HFFc6 (cell line): ENCODE measurements around the gene MRGPRD. TPM values are rescaled to one million over a fixed set of nuclear protein-coding genes. Genes with fewer than 3 reads are reported as not detected.

Source experiments
- DNase-seq: peaks from one replicate; pipeline ENCODE4 v3.0.0-alpha.2; 2018
- H3K27ac Mint-ChIP-seq: 2 replicates; pipeline ENCODE4 v1.8.0; 2020; ENCODE audit warnings: mild to moderate bottlenecking, mixed read lengths
- H3K27me3 Mint-ChIP-seq: 2 replicates; pipeline ENCODE4 v1.8.0; 2021; ENCODE audit warnings: mild to moderate bottlenecking, moderate library complexity, mixed read lengths; ENCODE audit not compliant: insufficient read depth
- H3K36me3 Mint-ChIP-seq: 2 replicates; pipeline ENCODE4 v1.8.0; 2021; ENCODE audit warnings: low read depth, mixed read lengths
- H3K4me1 Mint-ChIP-seq: 2 replicates; pipeline ENCODE4 v1.8.0; 2020; ENCODE audit warnings: low read depth, mixed read lengths
- H3K4me3 Mint-ChIP-seq: 2 replicates; pipeline ENCODE4 v1.8.0; 2020; ENCODE audit warnings: mild to moderate bottlenecking, moderate library complexity, mixed read lengths
- H3K9me3 Mint-ChIP-seq: 2 replicates; pipeline ENCODE4 v1.8.0; 2020; ENCODE audit warnings: mild to moderate bottlenecking, mixed read lengths
- total RNA-seq, 6 experiments: library from RNA; stranded (reverse); fragmentation: NEBNext Ultra II Directional; extraction: Animal tissue kit (Norgen Biotek cat#: 25700); gene quantifications; 2 replicates in 1 of 6; 3 replicates in 5 of 6; pipeline ENCODE4 v1.2.3, GENCODE V29; 2021
- TF ChIP-seq, protein P1 (sequence below): fragments of 200-600 bp; sonication (generic); IDR thresholded peaks from 2 replicates; pipeline ENCODE4 v1.5.0; 2021; ENCODE audit warnings: antibody characterized with exemption, mild to moderate bottlenecking

MRGPRD gene
- total RNA-seq, 6 experiments from 2014 or later: not detected

DNA sequence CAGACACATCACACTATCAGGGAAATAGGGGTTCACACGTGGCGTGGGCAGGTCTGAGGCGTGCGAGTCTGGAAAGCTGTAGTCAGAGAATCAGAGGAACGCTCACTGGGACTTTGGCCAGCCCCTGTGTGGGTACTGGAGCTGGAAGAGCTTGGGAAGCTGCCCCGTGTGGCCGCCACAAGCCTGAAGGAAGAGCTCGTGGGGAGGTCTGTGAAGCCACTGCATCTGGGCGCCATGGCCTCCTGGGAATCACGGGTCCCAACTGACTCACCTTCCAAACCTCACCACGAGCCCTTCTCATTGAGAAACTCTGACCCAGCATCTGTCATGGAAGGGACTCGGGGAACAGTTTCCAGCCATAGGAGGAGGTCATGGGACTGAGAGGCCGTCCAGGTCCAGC, 38.1 kb upstream of the MRGPRD start:
- Mint-ChIP-seq H3K27ac (peak overlapping the region; percentile 87), H3K4me1 (peaks cover 23% of the 10 kb centered on the region), H3K36me3 (no peaks in the 10 kb centered on the region), H3K4me3 (peak overlapping the region; percentile 8; the same call in 1 of the 2 replicates), H3K27me3 (peaks cover 3% of the 10 kb centered on the region), H3K9me3 (no peaks in the 10 kb centered on the region)
- TF ChIP-seq, protein P1, sequence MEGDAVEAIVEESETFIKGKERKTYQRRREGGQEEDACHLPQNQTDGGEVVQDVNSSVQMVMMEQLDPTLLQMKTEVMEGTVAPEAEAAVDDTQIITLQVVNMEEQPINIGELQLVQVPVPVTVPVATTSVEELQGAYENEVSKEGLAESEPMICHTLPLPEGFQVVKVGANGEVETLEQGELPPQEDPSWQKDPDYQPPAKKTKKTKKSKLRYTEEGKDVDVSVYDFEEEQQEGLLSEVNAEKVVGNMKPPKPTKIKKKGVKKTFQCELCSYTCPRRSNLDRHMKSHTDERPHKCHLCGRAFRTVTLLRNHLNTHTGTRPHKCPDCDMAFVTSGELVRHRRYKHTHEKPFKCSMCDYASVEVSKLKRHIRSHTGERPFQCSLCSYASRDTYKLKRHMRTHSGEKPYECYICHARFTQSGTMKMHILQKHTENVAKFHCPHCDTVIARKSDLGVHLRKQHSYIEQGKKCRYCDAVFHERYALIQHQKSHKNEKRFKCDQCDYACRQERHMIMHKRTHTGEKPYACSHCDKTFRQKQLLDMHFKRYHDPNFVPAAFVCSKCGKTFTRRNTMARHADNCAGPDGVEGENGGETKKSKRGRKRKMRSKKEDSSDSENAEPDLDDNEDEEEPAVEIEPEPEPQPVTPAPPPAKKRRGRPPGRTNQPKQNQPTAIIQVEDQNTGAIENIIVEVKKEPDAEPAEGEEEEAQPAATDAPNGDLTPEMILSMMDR: no peak
- peak; percentile 58 for DNase-seq

DNA sequence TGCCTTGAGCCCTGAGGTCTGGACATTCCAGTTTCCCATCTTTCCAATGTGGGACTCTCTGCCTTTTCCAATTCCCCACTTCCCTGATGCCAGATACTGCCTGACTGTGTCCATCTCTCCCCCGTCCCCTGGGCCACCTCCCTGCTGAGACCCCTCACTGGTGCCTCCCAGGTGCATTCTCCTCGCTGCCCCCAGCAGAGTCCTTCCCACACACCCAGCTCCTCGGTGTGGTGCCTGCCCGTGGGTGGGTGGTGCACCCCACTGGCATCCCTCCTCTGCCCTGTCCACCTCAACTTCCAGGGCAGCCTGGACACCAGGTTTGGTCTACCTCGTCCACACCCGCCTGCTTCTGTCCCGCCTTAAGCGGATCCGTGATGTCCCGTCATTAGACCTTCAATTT, 37.2 kb upstream of the MRGPRD start:
- no peak overlapping the region for H3K4me3 Mint-ChIP-seq
- no peak for DNase-seq
- H3K4me1 Mint-ChIP-seq: peaks cover 24% of the 10 kb centered on the region
- no peaks in the 10 kb centered on the region for H3K36me3 Mint-ChIP-seq
- no peak overlapping the region for H3K27ac Mint-ChIP-seq
- peaks cover 3% of the 10 kb centered on the region for H3K27me3 Mint-ChIP-seq
- TF ChIP-seq, protein P1: no peak
- no peaks in the 10 kb centered on the region for H3K9me3 Mint-ChIP-seq

DNA sequence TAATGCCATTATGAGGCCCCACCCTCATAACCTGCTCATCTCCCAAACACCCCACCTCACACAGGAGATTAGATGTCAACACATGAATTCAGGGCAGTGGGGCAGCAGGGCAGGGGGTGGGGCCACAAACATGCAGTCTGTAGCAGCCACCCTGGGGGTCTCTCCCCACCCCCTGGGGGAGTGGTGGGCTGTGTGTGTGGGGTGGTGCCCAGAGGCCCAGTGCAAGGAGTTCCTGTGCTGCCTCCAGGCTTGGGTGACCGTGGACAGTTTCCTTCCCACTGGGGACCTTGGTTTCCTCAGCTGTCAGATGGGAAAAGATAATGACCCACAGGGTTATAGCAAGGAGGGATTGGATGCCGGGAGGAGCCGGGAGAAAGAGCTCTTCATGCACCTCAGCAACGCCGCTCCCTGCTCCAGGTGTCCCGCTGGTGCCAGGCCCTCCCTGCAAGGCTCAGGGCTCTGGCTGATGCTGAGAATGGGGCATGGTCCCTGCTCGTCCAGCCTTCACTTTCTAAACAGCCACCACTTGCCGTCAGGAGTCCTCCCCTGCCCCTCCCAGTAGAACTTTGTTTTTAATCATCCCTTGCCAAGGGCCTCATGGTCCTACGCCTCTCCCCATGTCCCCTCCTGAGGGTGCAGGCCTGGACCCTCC, 34.2 kb upstream of the MRGPRD start:
- Mint-ChIP-seq H3K9me3 (no peaks in the 10 kb centered on the region), H3K36me3 (no peaks in the 10 kb centered on the region), H3K4me1 (peaks cover 42% of the 10 kb centered on the region), H3K4me3 (no peak overlapping the region), H3K27me3 (peaks cover 9% of the 10 kb centered on the region), H3K27ac (no peak overlapping the region)
- TF ChIP-seq, protein P1: no peak
- DNase-seq: no peak

DNA sequence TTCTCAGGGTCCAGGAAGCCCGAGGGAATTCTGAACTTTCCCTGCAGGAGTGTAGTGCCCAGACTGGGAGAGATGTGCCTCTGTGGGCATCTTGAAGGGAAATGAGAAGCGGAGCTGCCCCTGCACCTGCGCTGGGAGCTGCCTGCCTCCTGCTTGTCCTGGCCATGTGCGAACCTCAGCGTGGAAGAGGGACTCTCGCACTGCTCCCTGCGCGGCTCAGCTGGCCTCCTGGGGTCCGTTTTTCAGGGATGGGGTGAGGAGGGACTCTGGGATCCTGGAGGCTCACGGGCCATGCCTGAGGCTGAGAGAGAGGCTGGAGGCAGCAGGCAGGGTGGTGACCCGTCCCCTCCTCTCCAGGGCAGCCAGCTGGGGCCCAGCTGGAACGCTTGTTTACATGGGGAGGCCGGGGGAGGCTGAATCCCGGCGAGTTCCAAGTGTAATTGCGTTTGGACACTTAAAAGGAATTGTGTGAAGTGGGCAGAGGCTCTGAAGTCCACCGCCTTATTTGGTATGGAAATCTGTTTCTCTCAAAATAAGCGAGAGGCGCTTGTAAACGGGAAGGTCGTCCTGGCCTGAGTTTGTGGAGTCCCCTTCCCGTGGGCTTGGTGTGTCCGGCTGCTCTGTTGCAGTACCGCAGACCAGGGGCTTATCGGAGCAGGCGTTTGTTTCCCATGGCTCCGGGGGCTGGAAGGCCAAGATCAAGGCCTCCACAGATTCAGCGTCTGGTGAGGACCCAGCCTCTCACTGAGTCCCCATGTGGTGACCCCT, 33.5 kb upstream of the MRGPRD start:
- TF ChIP-seq, protein P1: no peak
- H3K4me3 Mint-ChIP-seq: peak overlapping the region; percentile 87
- H3K27ac Mint-ChIP-seq: peak overlapping the region; percentile 84; the same call in 1 of the 2 replicates
- peaks cover 46% of the 10 kb centered on the region for H3K4me1 Mint-ChIP-seq
- no peak for DNase-seq
- no peaks in the 10 kb centered on the region for H3K9me3 Mint-ChIP-seq
- H3K27me3 Mint-ChIP-seq: peaks cover 9% of the 10 kb centered on the region
- H3K36me3 Mint-ChIP-seq: no peaks in the 10 kb centered on the region

DNA sequence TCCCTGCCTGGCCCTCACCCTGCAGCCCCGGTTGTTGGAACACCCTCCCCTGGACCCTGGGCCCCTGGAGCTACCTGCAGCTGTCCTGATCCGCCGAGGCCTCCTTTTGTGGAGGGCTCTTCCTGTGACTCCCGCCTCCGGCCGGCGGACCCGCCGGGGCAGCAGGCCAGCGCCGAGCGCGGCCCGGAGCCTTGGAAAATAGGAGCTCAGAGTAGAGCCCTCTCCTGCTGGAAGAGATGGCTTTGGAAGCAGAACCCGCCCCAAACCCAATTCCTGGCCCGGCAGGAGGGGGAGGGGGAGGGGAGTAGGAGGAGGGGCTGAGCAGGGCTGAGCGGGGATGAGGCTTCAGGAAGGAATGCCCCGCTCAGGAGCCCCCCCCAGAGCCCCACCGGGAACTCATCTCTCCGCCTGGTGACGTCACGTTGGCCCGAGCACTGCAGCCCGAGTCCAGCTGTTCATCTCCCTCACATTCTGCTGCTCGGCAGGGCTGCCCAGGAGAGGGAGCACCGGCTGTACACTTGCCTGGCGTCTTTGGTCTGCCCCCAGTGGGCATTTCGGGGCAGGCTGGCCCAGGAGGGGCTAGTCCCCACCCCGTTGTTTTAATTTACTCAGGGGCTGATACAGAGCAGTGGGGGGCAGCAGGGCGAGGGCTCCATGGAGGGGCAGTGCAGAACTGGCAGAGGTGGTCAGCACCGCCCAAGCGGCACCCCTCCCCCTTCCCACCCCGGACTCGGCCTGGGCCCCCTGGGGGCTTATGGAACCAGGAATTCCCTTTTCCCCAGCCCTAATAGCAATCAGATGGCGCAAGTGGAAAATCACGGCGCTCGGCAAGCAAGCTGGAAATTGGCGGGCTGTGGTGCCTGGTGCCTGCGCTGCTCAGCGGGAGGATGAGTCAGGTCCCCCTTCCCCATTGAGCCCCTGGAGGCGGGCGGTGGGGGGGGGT, 32.5 kb upstream of the MRGPRD start, which contains the start of gene MRGPRF:
MRGPRF (minus strand) TSS at position 238 of the 943 bp plus-strand sequence. CDS start 3,345 bp downstream, outside the sequence.
- Mint-ChIP-seq H3K4me1 (peaks cover 46% of the 10 kb centered on the region), H3K27me3 (peaks cover 9% of the 10 kb centered on the region), H3K36me3 (no peaks in the 10 kb centered on the region), H3K27ac (peak within 1 kb of the TSS; percentile 84), H3K4me3 (peak within 1 kb of the TSS; percentile 87), H3K9me3 (no peaks in the 10 kb centered on the region)
- peak; percentile 84 for DNase-seq
- TF ChIP-seq, protein P1: peak; percentile 83
